Left ventricle myocardium superior (tissue), 1 donor: ENCODE data around the gene LTBP3. TPM values are rescaled to one million over a fixed set of nuclear protein-coding genes. Genes with fewer than 3 reads are reported as not detected.
"Not testable (repeated sequence)": the region's sequence is repeated elsewhere in the genome, so short reads cannot be mapped to it uniquely, and the experiment has no call there.

Experiments
- ATAC-seq: fragments of 200-7000 bp; cut with Tn5 transposase; one replicate; pipeline ENCODE4 v1.9.1; 2020; ENCODE audit warnings: mild to moderate bottlenecking, moderate library complexity
- DNase-seq: peaks from one replicate; pipeline ENCODE4 v3.0.0-alpha.2; 2020
- intact Hi-C: fragments of 100-400 bp; cut with micrococcal nuclease; formaldehyde crosslinking; loops from one replicate; pipeline ENCODE4 v1.11.0; 2022
- total RNA-seq: library from RNA; stranded (reverse); fragmentation: NEBNext Ultra II Directional; extraction: Animal tissue kit (Norgen Biotek cat#: 25700); gene quantifications from one replicate; pipeline ENCODE4 v1.2.1, GENCODE V29; 2021
- donor health status: DM: no; HTN: yes; CAD: no; lungs with severe emphysema.

Gene LTBP3
- total RNA-seq, 1 donor from 2014 or later = 77.5 TPM

- intact Hi-C loops = no loop called here
- no peak for ATAC-seq
- peak; percentile 44 for DNase-seq
Measured at GRCh38 chr11:65574811-65575567, 16.8 kb upstream of the LTBP3 start.

DNA sequence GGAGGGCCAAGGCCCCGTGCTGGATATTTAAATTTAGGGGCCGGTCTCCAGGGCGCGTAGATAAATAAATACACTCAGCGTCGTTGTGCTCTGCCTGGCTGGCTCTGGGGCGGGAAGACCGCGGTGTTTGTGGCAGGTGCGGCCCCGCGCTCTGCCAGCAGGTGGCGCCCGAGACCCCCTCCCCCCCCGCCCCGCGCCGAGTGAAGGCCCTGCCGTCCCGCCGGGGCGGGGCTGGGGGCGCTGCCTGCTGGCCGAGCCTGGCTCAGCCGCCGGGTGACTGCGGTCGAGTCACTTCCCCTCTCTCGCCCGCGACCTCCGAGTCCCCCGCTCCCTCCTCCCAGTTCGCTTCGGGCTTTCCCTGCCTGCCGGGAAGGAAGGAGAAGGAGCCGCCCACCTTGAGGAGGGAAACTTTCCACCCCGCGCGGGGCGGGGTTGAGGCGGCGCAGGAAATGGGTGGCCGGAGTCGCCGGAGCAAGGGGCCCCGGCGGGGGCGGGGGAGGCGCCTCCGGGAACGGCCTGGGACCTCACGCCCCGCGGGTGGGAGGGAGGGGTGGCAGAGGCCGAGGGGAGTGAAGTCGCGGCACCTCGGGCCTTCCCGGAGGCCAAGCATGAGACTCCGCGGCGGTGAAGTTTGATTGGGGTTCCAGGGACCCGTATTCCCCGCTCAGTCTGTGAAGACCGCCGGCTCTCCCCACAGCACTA is 16.1 kb upstream of the LTBP3 start:
- peak; percentile 95 for DNase-seq
- intact Hi-C loops = no loop called here
- peak; percentile 56 for ATAC-seq

DNA sequence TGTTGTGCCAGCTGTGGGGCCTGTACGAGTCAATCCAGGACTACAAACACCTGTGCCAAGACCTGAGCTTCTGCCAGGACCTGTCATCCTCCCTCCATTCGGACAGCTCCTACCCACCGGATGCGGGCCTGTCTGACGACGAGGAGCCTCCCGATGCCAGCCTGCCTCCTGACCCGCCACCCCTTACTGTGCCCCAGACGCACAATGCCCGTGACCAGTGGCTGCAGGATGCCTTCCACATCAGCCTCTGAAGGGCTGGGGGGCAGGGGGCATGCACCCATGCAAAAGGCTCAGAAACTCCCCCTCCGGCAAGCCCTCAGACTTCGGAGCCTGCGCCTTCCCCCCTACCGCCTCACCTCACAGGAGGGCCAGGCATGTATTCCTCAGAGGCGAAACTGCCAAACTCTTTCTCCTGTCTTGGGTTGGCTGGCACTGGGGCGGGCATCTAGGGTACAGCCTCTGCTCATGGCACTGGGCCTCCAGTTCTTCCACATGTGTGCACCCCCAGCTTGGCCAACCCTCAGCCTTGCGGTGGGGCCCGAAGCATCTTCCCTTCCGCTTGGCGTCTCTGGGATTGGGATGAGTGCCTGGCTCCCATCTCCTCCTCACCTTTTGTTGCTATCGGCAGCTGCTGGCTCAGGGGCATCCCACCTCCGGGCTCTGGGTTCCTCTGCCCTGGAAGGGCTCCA is 15.4 kb upstream of the LTBP3 start:
- ATAC-seq = no peak
- intact Hi-C loops = no loop called here
- peak; percentile 49 for DNase-seq

DNA sequence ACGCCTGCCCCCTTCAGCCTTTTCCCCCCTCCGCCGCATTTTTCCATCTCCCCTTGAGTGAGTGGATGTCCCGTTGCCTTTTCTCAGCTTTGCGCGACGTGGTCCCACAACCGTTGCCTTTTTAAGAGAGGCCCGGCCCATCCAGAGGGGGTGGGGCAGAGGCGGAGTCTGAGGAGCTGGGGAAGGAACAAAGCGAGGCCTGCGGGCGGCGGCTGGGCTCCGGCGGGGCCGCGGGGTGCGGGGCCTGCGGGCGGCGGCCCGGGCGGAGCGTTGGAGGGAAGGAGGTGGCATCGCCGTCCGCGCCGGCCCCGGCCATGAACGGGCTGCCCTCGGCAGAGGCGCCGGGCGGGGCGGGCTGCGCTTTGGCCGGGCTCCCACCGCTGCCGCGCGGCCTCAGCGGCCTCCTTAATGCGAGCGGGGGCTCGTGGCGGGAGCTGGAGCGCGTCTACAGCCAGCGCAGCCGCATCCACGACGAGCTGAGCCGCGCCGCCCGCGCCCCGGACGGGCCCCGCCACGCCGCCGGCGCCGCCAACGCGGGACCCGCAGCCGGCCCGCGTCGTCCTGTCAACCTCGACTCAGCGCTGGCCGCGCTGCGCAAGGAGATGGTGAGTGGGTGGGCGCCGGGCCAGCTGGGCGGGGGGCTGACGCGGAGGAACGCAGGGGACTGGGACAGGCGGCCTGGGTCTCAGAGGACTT is 14.3 kb upstream of the LTBP3 start, which contains the start of gene FAM89B:
Gene FAM89B, plus strand, starts transcription at position 183 of the 696 bp plus-strand sequence. Its CDS starts 132 bp downstream, at position 315.
- ATAC-seq (peak; percentile 20), DNase-seq (peak; percentile 95)
- intact Hi-C loops = no loop called here

DNA sequence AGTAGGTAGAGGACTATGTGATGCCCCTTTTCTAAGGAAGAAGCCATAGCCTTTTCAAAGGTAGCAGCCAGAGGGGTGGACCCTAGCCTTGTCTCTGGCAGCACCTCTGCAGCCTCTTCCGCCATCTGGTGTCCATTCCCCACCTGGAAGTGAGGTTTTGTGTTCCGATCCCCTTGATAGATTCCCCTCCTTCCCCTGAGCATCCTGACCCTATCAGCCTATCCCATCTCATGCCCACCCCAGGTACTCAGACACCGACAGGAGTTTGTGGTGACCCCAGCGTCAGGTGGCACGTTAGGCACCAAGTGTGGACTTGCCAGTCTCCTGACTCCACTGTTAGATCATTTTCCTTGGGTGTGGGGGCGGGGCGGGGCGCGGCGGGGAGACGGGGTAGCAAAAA is 13.8 kb upstream of the LTBP3 start:
- no peak for ATAC-seq
- DNase-seq = no peak
- intact Hi-C loops = no loop called here

- DNase-seq (no peak), ATAC-seq (no peak)
- intact Hi-C loops = no loop called here
Measured at GRCh38 chr11:65571420-65571819, 13.3 kb upstream of the LTBP3 start.

DNA sequence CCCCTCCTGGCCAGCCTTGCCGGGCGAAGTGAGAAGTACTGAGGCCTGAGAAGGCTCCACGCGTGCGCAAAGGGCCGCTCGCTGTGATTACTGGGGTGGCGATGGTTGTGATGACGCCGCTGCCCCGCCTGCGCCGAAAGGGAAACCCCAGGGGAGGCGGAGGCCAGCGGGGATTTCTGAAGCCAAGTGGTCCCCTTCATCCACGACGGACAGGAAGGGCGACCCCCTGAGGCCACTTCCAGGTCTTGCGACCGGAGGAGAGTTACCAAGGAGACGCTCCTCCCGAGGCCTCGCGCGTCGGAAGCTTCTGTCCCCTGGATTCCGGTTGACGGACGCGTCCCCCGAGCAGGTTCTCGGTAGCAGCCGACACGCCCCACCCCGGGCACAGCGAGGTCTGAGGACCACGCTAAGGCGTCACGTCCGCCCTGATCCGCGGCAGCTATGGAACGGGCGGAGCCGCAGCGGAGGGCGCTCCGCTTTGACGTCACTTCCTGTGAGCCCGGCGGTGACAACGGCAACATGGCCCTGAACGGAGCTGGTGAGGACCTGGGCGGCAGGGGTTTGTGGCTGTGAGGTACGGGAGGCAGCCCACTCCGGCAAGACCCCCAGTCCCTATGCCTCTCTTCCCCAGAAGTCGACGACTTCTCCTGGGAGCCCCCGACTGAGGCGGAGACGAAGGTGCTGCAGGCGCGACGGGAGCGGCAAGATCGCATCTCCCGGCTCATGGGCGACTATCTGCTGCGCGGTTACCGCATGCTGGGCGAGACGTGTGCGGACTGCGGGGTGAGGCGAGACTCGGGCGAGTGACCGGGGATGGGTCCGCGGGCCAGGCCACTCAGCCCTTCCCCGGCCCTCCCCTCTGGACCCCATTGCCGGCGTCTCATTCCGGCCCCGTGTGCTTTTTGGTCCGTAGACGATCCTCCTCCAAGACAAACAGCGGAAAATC is 12.1 kb upstream of the LTBP3 start, which contains the start of gene ZNRD2:
Gene ZNRD2, plus strand, starts transcription at position 505 of the 946 bp plus-strand sequence. Its CDS starts 15 bp downstream, at position 520.
- ATAC-seq = peak; percentile 84
- intact Hi-C loops = no loop called here
- DNase-seq = peak; percentile 99

DNA sequence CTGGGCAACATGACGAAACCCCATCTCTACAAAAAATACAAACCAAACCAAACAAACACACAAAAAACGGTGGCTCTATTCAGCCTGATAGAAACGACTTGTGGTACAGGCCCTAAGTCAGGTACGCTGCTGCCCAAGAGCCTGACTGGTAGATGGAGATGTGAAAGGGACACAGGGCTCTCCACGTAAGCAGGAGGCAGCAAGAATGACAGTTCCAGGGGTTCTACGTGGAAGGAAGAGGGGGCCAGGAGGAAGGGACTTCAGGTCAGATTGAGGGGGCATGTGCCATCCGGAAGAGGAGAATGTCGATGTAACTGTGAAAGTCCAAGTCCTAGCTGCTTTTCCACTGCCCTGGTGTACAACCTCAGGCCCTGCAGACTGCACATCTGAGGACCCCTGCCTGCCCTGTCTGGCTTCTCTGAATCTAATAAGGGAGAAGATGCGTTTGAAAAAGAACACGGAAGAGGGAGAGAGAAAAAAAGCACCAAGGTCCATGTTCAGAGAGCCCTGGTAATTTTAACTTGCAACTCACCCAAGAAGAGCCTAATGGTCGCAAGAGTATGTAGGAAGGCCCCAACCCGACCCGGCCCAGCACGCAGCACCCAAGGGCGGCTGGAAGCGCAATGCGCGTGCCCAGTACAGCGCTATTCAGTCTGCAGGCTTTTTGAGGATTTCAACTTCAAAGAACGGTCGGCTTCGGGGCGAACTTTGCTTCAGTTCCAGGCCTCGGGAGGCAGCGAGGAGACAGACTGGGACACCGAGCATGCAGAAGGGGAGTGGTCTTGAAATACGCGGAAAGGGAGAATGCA is 11.2 kb upstream of the LTBP3 start:
- DNase-seq (no peak), ATAC-seq (peak; percentile 18)
- intact Hi-C loops = no loop called here

- intact Hi-C loops = no loop called here
- no peak for ATAC-seq
- DNase-seq = no peak
Measured at GRCh38 chr11:65565624-65566453, 7.7 kb upstream of the LTBP3 start.

- DNase-seq, ATAC-seq, intact Hi-C loops: not testable (repeated sequence)
Measured at GRCh38 chr11:65564879-65565559, 6.9 kb upstream of the LTBP3 start.

- DNase-seq (no peak), ATAC-seq (no peak)
- intact Hi-C loops = no loop called here
Measured at GRCh38 chr11:65563601-65564000, 5.4 kb upstream of the LTBP3 start.

DNA sequence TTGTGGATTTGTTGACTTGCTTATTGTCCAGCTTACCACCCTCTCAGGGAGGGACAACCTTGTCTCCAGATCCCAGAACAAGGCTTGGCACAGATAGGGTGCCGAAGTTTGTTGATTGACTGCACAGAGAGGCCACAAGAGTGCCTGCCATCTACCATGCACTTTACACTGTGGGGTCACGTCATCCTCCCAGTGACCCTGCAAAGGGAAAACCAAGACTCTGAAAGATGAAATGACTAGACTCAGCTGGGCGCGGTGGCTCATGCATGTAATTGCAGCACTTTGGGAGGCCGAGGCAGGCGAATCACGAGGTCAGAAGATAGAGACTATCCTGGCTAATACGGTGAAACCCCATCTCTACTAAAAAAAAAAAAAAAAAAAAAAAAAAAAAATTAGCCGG is 4.6 kb upstream of the LTBP3 start:
- no peak for DNase-seq
- intact Hi-C loops = no loop called here
- ATAC-seq = no peak

DNA sequence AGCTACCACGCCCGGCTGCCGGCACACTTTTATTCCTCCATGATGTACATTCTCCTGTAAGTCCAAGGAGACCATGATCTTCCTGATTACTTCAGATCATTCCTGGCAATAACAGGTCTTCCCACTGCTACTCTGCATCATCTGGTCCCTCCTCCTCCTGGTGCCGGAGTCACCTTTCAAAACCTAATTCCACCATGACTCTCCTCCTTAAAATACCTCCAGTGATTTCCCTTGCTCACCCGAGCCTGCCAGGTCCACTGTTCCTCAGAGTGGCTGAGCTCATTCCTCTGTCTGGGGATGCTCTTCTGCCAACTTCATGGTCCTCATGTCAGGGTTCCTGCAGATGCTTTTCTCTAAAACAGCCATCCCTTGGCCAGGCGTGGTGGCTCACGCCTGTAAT is 3.9 kb upstream of the LTBP3 start:
- no peak for ATAC-seq
- intact Hi-C loops = no loop called here
- DNase-seq = no peak

DNA sequence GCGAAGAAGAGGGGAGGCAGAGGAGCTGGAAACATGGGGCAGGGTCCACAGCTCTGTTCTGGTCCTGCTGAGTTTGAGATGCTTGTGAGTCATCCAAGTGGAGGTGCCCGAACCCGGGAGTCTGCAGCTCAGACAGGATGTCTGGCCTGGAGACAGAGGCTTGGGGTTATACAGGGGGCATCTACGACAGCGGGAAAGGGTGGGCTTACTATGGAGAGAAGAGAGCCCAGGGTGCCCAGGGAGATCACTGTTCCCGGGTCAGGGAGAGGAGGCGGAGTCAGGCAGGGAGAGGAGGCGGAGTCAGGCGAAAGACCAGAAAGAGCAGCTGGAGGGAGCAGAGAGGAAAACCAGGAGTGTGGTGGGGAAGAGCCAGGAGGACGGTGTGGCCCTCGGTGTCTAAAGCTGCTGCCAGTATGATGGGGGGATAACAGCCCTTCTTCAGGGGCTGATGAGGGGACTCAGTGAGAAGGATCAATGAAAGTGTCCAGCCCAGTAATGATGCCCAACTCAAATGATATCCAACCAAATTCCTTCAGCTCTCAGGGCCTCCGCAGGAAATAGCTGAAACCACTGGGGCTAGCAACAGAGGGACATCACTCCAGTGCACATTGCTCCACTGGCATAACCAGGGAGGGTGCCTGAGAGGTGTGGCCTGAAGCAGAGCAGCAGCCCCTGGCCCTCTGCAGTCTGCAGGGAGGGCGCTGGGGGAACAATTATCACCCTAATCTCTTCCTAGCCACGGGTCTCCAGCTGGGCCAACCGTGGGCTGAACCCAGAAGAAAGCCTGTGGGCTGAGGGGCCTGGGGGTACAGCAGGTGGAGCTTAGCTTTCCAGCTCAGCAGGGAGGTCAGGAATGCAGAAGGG is 2.6 kb upstream of the LTBP3 start:
- peak; percentile 75 for DNase-seq
- intact Hi-C loops = no loop called here
- peak; percentile 5 for ATAC-seq

- peak; percentile 43 for ATAC-seq
- DNase-seq = no peak
- intact Hi-C loops = no loop called here
Measured at GRCh38 chr11:65559951-65560537, 1.9 kb upstream of the LTBP3 start.
